Right lobe of liver (tissue), 4 donors: ENCODE measurements around the gene TNFRSF1B.

Experiments used
- CTCF ChIP-seq, 4 donors: fragments of 200-600 bp in 3 of 4; fragments of 450-650 bp in 1 of 4; IDR thresholded peaks; one replicate each; pipeline versions ENCODE4 v1.5.1 to v1.8.0; 2016 to 2022; ENCODE audit warnings: antibody characterized with exemption in 4 of 4, mild to moderate bottlenecking in 2 of 4
- POLR2A ChIP-seq: fragments of 450-650 bp; IDR thresholded peaks from one replicate; pipeline ENCODE4 v1.6.1; 2017; ENCODE audit warnings: antibody characterized with exemption, mild to moderate bottlenecking
- donor health status: DM: no; HTN: no; CAD: no.
- donor health status: DM: no; HTN: no; CAD: no.
- donor health status: DM: no; HTN: yes; CAD: no.

GRCh38 chr1:12135612-12136011 lies 31.2 kb upstream of the TNFRSF1B start:
- TF ChIP-seq CTCF (IDR thresholded peaks at IDR 0.05) = no peak
- TF ChIP-seq POLR2A = no peak
